Vagina (tissue), 2 donors: ENCODE data around the gene PDE4DIP. TPM values are rescaled to one million over a fixed set of nuclear protein-coding genes. Genes with fewer than 3 reads are reported as not detected.
"Not testable (repeated sequence)": the region's sequence is repeated elsewhere in the genome, so short reads cannot be mapped to it uniquely, and the experiment has no call there.

Experiments
- DNase-seq, 2 donors: peaks; one replicate each; pipeline ENCODE4 v3.0.0-alpha.2; 2017; ENCODE audit errors: extremely low spot score in 2 of 2
- H3K27ac ChIP-seq: fragments of 200-600 bp; sonication (generic); one replicate; pipeline ENCODE4 v1.5.1; 2019
- H3K27me3 ChIP-seq: fragments of 200-600 bp; sonication (generic); one replicate; pipeline ENCODE4 v1.5.1; 2019
- H3K36me3 ChIP-seq, 2 donors: fragments of 200-600 bp; sonication (generic); one replicate each; pipeline ENCODE4 v1.5.1; 2017 to 2019
- H3K4me1 ChIP-seq: fragments of 200-600 bp; sonication (generic); one replicate; pipeline ENCODE4 v1.5.1; 2019
- H3K4me3 ChIP-seq, 2 donors: fragments of 200-600 bp; sonication (generic); 1 replicate in 1 of 2; 2 replicates in 1 of 2; pipeline ENCODE4 v1.5.1; 2016 to 2019
- H3K9me3 ChIP-seq: fragments of 200-600 bp; sonication (generic); one replicate; pipeline ENCODE4 v1.5.1; 2019
- intact Hi-C: fragments of 100-400 bp; cut with DNase I; formaldehyde crosslinking; loops from one replicate; pipeline ENCODE4 v1.15.1; 2023
- total RNA-seq: library from RNA; depleted of rRNA; stranded (reverse); fragments of >200 nt; gene quantifications from one replicate; pipeline ENCODE4 v1.2.3, GENCODE V29; 2016

The PDE4DIP gene
- total RNA-seq, 1 donor from 2014 or later = 32.4 TPM

- H3K4me3 ChIP-seq, H3K36me3 ChIP-seq, DNase-seq, H3K27ac ChIP-seq, H3K9me3 ChIP-seq, H3K27me3 ChIP-seq, intact Hi-C loops, H3K4me1 ChIP-seq: not testable (repeated sequence)
Measured at GRCh38 chr1:148853363-148853762, 9.1 kb downstream of the PDE4DIP start.

- DNase-seq, H3K27ac ChIP-seq, H3K4me3 ChIP-seq, H3K9me3 ChIP-seq, H3K4me1 ChIP-seq, intact Hi-C loops, H3K27me3 ChIP-seq, H3K36me3 ChIP-seq: not testable (repeated sequence)
Measured at GRCh38 chr1:148854063-148854462, 9.8 kb downstream of the PDE4DIP start.

DNA sequence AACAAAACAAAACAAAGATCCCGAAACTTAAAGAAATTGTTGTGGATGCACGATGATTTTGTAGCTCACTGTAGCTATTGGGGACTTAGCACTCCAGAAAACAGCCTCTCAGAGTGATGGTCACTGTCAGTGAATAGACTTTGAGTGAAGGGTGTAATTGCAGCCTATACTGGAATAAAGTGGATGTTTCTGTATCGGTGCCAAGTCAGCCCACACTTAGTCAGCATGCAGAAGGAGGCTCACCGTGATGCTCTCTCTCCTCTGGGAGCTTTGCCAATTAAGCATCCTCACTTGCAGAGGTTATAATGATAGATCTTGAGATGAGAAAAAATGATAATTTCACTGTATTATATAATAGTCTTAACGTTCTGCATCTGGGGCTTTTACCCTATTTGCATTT is 11.1 kb downstream of the PDE4DIP start:
- intact Hi-C loops, H3K9me3 ChIP-seq: not testable (repeated sequence)

DNA sequence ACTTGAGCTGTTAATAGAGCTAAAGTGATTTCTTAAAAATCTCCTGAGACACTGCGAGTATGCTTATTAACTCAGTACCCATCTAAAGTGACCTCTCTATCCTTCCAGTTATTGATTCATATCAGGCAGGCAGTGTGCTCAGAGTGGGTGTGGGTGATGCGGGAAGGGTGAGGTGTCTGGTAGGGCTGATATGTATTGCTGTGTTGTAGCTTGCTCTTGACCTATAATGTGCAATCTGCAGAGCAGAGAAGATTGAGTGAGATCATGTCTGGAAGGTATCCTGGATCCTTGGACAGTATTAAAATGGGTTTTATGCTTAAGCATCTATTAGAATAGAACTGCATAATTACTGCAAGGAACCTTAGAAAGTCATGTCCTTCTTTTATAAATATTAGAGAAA is 15.8 kb downstream of the PDE4DIP start:
- H3K36me3 ChIP-seq, H3K9me3 ChIP-seq, DNase-seq, H3K27me3 ChIP-seq, intact Hi-C loops, H3K4me3 ChIP-seq, H3K4me1 ChIP-seq, H3K27ac ChIP-seq: not testable (repeated sequence)

More for the DNA sequence above, 11.1 kb downstream of the PDE4DIP start:
- H3K27me3 ChIP-seq, DNase-seq, H3K36me3 ChIP-seq, H3K4me3 ChIP-seq, H3K27ac ChIP-seq, H3K4me1 ChIP-seq: not testable (repeated sequence)

GRCh38 chr1:148860579-148861259 is 16.5 kb downstream of the PDE4DIP start:
- H3K27me3 ChIP-seq, DNase-seq, H3K36me3 ChIP-seq, H3K4me3 ChIP-seq, H3K4me1 ChIP-seq, intact Hi-C loops, H3K27ac ChIP-seq, H3K9me3 ChIP-seq: not testable (repeated sequence)

- intact Hi-C loops, H3K36me3 ChIP-seq, H3K27me3 ChIP-seq, DNase-seq, H3K27ac ChIP-seq, H3K4me3 ChIP-seq, H3K9me3 ChIP-seq, H3K4me1 ChIP-seq: not testable (repeated sequence)
Measured at GRCh38 chr1:148862590-148862989, 18.4 kb downstream of the PDE4DIP start.

GRCh38 chr1:148868924-148869633 is 24.9 kb downstream of the PDE4DIP start:
- intact Hi-C loops, H3K9me3 ChIP-seq, DNase-seq, H3K4me1 ChIP-seq, H3K27me3 ChIP-seq, H3K36me3 ChIP-seq, H3K27ac ChIP-seq, H3K4me3 ChIP-seq: not testable (repeated sequence)

GRCh38 chr1:148869634-148869961 is 25.4 kb downstream of the PDE4DIP start:
- intact Hi-C loops, H3K4me3 ChIP-seq, DNase-seq, H3K27ac ChIP-seq, H3K27me3 ChIP-seq, H3K4me1 ChIP-seq, H3K9me3 ChIP-seq, H3K36me3 ChIP-seq: not testable (repeated sequence)

DNA sequence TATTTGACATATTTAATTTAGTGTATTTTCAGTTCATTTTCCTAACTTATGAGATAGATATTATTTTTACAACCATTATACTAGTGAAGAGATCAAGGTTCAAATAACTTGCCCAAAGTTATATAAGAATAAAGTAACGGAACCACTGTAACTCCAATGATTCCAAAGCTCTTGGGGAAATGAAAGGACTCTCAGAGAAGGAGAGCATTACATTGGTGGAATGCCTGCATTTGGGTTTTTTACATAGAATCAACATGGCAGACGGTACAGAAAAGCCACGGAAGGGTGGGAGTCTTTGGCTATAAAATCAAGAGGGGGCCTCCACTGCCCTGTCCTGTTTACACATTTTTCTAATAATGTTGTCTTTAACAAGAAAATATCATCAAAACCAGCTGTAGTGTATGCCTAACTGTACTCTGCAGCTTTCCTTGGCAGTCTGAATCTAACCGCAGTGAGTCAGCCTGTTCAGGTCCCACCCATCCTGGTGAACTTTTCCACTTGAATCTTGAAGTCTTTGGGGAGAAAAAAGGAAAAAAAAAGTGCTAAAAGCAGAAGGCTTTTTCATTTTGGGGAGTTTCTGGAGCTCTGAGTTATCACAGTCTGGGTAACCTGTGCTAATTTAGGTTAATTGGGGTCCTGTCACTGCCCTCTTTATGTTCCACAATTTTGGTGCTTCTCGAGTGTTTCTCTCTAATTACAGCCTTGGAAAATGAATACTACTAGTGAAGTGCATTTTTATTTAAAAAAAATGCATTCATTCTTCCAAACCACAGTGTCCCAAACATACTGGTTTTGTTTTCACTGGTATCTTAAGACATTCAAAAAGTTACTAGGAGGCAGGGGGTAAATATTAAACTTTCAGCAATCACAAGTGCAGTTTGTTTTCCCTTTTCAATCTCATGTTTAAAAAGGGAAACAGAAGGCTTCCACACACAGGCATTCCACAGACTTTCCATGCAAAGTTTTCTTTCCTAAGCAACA is 30.5 kb downstream of the PDE4DIP start:
- H3K27me3 ChIP-seq, H3K4me1 ChIP-seq: not testable (repeated sequence)

GRCh38 chr1:148879812-148880416 is 35.7 kb downstream of the PDE4DIP start:
- H3K4me1 ChIP-seq, H3K27ac ChIP-seq, H3K27me3 ChIP-seq, H3K4me3 ChIP-seq, H3K36me3 ChIP-seq, DNase-seq, intact Hi-C loops, H3K9me3 ChIP-seq: not testable (repeated sequence)

More for the DNA sequence above, 30.5 kb downstream of the PDE4DIP start:
- intact Hi-C loops, DNase-seq, H3K9me3 ChIP-seq, H3K36me3 ChIP-seq, H3K4me3 ChIP-seq, H3K27ac ChIP-seq: not testable (repeated sequence)

DNA sequence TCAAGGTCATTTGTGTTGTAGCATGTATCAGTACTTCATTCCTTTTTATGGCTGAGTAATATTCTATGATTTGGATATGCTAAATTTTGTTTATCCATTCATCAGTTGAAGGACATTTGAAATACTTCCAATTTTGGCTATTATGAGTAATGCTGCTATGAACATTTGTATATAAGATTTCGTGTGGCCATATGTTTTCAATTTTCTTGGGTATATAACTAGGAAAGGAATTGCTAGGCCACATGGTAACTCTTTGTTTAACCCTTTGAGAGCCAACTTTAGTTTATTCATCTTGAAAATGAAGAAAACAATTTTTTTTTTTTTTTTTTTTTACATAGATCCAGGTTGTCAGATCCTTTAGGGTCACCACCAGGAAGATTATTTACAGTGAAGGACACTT is 37.0 kb downstream of the PDE4DIP start:
- DNase-seq, H3K27ac ChIP-seq, H3K27me3 ChIP-seq, H3K9me3 ChIP-seq, H3K4me1 ChIP-seq, intact Hi-C loops, H3K36me3 ChIP-seq, H3K4me3 ChIP-seq: not testable (repeated sequence)

DNA sequence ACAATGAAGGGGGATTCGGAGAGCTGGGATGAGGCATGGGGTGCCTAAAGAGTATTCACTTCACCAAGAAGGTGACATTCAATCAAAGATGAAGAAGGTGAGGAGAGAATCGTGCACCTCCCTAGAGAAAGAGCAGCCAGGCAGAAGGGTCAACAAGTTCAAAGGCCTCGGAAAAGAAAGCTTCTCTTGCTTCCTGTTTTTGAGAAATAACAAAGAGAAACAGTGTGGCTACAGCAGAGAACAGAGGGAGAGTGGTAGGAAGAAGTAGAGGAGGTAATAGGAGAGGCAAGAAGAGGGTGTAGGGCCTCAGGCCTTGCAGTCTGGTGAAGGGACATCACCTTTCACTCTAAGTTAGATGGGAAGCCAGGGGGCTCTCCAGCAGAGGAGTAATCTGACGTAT is 41.0 kb downstream of the PDE4DIP start:
- H3K27ac ChIP-seq, intact Hi-C loops: not testable (repeated sequence)

DNA sequence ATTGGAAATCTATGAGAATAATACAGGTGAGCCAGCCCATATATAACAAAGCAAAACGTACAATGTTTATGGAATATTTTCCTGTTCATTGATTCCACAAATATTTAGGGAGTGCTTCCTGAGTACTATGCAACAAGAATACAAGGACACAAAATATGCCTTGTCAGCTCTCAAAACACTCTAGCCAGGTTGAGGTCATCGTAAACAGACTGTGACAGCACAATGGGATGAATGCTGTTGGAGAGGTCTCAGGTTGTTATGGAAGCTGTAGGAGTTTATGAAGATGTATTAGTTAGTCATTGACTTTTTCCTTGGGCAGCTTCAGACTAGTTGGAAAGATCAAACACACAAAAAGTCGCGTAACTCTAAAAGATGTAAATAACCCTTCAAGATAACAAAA is 42.1 kb downstream of the PDE4DIP start:
- H3K36me3 ChIP-seq, H3K4me3 ChIP-seq, H3K27ac ChIP-seq, DNase-seq, H3K9me3 ChIP-seq, H3K27me3 ChIP-seq, intact Hi-C loops, H3K4me1 ChIP-seq: not testable (repeated sequence)

More for the DNA sequence above, 41.0 kb downstream of the PDE4DIP start:
- DNase-seq, H3K4me1 ChIP-seq, H3K9me3 ChIP-seq, H3K36me3 ChIP-seq, H3K4me3 ChIP-seq, H3K27me3 ChIP-seq: not testable (repeated sequence)
